HG03159 (cell line): Measurements from ENCODE around the gene INSRR.

Source experiments
- ATAC-seq: cut with Tn5 transposase; IDR thresholded peaks from one replicate; pipeline ENCODE4 v1.9.1; 2021; ENCODE audit warnings: mild to moderate bottlenecking, moderate library complexity; ENCODE audit not compliant: unreplicated experiment

The INSRR gene

GRCh38 chr1:156836041-156836654, 22.8 kb downstream of the INSRR start:
- no peak for ATAC-seq

- no peak for ATAC-seq
These were observed 24.6 kb downstream of the INSRR start for GRCh38 chr1:156834322-156834721.

- ATAC-seq: no peak
These were observed 25.3 kb downstream of the INSRR start for GRCh38 chr1:156833603-156834002.

- no peak for ATAC-seq
These were observed 26.5 kb downstream of the INSRR start for GRCh38 chr1:156832434-156832833.

- ATAC-seq: no peak
These were observed 30.4 kb downstream of the INSRR start for GRCh38 chr1:156828400-156829124.

GRCh38 chr1:156826630-156827029, 32.3 kb downstream of the INSRR start:
- ATAC-seq: no peak

- no peak for ATAC-seq
These were observed 35.6 kb downstream of the INSRR start for GRCh38 chr1:156823210-156823790.

- ATAC-seq: no peak
These were observed 36.2 kb downstream of the INSRR start for GRCh38 chr1:156822680-156823079.

GRCh38 chr1:156821801-156822200, 37.1 kb downstream of the INSRR start:
- ATAC-seq: no peak

- peak; percentile 74 for ATAC-seq
These were observed 42.2 kb downstream of the INSRR start, which contains the start of gene SH2D2A for GRCh38 chr1:156816561-156817328. SH2D2A (minus strand) TSS chr1:156816848; CDS start chr1:156816708, 140 bp downstream.

- no peak for ATAC-seq
These were observed 42.9 kb downstream of the INSRR start for GRCh38 chr1:156815961-156816422.

- ATAC-seq: no peak
These were observed 43.5 kb downstream of the INSRR start for GRCh38 chr1:156815307-156815826.

- no peak for ATAC-seq
These were observed 44.2 kb downstream of the INSRR start for GRCh38 chr1:156814571-156815260.

GRCh38 chr1:156813750-156814570, 45.0 kb downstream of the INSRR start:
- ATAC-seq: no peak

- ATAC-seq: no peak
These were observed 45.6 kb downstream of the INSRR start for GRCh38 chr1:156813298-156813697.

- ATAC-seq: no peak
These were observed 46.5 kb downstream of the INSRR start for GRCh38 chr1:156812293-156812990.

GRCh38 chr1:156811168-156811567, 47.7 kb downstream of the INSRR start:
- ATAC-seq: no peak

GRCh38 chr1:156809711-156810366, 49.1 kb downstream of the INSRR start:
- ATAC-seq: no peak
